IMR-90 (cell line): Measurements from ENCODE around the gene STAG1.

Source experiments
- BHLHE40 ChIP-seq: fragments of 150-350 bp; IDR thresholded peaks from 2 replicates; pipeline ENCODE4 v1.6.1; 2016; ENCODE audit warnings: mild to moderate bottlenecking, low read depth, low read length
- CTCF ChIP-seq: conservative IDR thresholded peaks from 2 replicates; pipeline ENCODE4 v1.5.1; 2012; ENCODE audit warnings: mild to moderate bottlenecking, low read depth, low read length, improper control_type of control experiment
- ELK1 ChIP-seq: fragments of 150-350 bp; IDR thresholded peaks from 2 replicates; pipeline ENCODE4 v1.6.1; 2016; ENCODE audit warnings: low read depth, mild to moderate bottlenecking, low read length, moderate library complexity, borderline replicate concordance
- RAD21 ChIP-seq: IDR thresholded peaks from 2 replicates; pipeline ENCODE4 v1.6.1; 2012; ENCODE audit warnings: low read length, improper control_type of control experiment
- RFX5 ChIP-seq: IDR thresholded peaks from 2 replicates; pipeline ENCODE4 v1.8.0; 2012; ENCODE audit warnings: low read depth, mild to moderate bottlenecking, low read length, moderate library complexity
- SMC3 ChIP-seq: fragments of 150-350 bp; IDR thresholded peaks from 2 replicates; pipeline ENCODE4 v1.6.1; 2016; ENCODE audit warnings: low read depth, mild to moderate bottlenecking, antibody characterized with exemption, low read length, moderate library complexity

- TF ChIP-seq CTCF, result no peak
- no peak for TF ChIP-seq SMC3
- no peak for TF ChIP-seq RFX5
- no peak for TF ChIP-seq BHLHE40
- TF ChIP-seq RAD21, result no peak
- TF ChIP-seq ELK1, result no peak
Measured at GRCh38 chr3:136750209-136750896, 1.8 kb downstream of the STAG1 start.
